ENCODE measurements around the gene ZNF483.
"Not testable (repeated sequence)": the region's sequence is repeated elsewhere in the genome, so short reads cannot be mapped to it uniquely, and the experiment has no call there.

Gene ZNF483

GRCh38 chr9:111615928-111616327 lies 90.9 kb downstream of the ZNF483 start:
- no peak for DNase-seq

GRCh38 chr9:111617349-111617748 lies 92.4 kb downstream of the ZNF483 start:
- DNase-seq, result not testable (repeated sequence)

- no peak for DNase-seq
Observed at GRCh38 chr9:111621895-111622480, 97.0 kb downstream of the ZNF483 start.

GRCh38 chr9:111622626-111623025 lies 97.6 kb downstream of the ZNF483 start:
- DNase-seq, result no peak
